Activated naive CD8-positive, alpha-beta T cell treated with anti-CD3 and anti-CD28 coated beads, Interleukin-2, amount 50 U/mL, for 16 hours (primary cell): ENCODE results near the gene SCGB3A2.

Experiments used
- DNase-seq: peaks from one replicate; pipeline ENCODE4 v3.0.0-alpha.2; 2020; ENCODE audit warnings: low read depth, low spot score

The SCGB3A2 gene, protein sequence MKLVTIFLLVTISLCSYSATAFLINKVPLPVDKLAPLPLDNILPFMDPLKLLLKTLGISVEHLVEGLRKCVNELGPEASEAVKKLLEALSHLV

DNA sequence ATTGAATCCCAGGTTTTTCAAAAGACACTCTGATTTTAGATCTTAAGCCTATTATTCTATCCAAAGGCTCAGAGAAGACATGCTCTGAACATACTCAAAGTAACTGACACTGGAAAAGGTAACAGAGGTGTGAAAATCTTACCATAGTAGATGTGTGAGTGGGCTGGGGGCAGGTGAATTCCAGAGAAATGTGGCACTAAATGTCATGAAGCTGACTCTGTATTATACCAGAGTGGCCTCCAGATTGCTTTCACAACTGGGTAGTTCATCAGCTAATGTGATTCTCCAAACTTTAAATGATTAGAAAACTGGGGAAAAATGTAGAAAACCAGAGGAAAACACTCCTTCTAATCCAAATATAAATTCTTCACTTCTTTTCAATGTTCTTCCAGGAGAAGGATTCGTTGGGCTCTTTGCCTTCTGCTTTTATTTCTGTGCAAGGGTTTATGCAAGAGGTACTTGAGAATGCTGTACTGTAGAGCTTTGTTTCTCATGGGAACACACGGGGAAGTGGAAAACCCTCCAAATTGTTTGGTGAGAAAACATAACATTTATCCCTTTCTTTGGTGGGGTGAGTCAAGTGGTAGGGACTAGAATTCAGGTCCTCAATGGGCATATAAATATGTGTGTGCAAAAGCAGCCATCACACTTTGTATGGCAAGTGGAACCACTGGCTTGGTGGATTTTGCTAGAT is at the start of gene SCGB3A2:
Gene SCGB3A2, plus strand, starts transcription at position 646 of the 694 bp plus-strand sequence. CDS start 93 bp downstream, outside the sequence.
- DNase-seq: no peak

DNA sequence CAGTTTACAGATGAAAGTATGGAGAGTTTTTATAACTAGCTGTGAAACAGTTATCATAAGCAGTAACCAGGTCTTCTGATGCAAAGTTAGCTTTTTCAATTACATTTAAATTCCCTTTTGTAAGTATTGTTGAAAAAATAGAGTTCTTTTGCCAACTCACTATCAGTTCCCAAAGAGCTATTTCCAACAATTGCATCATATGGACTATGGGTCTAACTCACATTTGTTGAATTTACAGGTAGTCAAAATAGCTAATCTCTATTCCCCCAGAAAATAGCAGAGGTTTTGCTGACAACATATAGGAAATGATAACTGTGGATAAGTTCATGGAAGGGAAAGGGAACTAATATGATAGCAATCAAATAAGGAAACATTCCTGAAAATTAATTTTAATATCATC is 48.5 kb upstream of the SCGB3A2 start:
- no peak for DNase-seq

DNA sequence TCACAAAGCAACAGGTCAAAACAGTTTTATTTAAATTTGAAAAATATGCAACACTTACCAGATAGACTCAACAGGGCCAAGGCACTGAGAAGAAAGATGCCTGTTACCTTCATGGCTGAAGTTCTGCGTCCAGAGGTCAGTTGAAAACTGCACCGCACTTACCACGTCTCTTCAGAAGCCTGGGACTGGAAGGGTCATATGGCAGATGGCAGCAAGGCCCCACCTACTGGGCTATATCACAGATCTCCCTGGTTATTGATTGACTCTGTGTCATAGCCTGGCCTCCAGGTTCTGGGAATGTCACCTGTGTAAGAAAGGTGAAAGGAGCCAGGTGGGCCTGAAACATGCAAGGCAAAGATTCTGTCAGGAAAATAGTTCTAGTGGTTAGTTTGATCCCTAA is 47.0 kb upstream of the SCGB3A2 start, which contains the start of gene SPINK1:
Gene SPINK1, minus strand, starts transcription at position 207 of the 400 bp plus-strand sequence. Its CDS starts 94 bp downstream, at position 113.
- DNase-seq: no peak

DNA sequence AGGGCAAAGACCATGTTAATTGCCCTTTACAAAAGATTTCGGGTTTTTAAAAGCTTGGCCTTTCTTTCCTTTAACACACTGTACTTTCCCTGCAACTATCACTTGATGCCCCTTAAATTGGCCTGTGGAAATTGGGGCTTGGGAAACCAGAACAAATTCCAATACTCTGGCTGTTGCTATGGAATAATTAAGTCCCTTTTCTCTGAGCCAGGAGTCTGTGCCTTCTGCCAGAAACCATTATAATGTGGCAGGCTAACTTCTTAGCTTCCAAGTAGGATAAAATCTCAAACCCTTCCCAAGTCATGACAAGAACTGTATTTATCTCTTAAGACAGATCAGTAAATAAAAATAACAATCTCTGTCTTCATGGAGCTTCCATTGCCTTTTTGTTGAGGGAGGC is 46.0 kb upstream of the SCGB3A2 start:
- DNase-seq: no peak

DNA sequence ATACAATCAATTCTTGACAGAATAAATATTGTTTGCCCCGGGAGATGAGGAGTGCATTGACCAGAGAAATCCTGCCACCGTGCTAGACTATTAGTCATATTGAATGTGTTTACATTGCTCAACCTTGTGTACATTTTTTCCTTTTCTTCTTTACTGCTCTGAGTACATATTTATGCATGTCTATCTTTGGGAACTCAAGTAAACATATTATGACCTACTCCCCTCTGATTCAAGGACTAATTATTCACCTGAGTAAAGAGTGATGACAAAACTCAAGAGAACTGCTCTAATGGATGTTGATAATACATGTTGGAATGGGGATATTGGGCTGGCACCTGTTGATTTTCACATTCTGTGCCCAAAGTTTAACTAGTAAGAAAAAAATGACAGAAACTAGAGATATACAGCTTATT is 43.1 kb upstream of the SCGB3A2 start:
- DNase-seq: no peak

DNA sequence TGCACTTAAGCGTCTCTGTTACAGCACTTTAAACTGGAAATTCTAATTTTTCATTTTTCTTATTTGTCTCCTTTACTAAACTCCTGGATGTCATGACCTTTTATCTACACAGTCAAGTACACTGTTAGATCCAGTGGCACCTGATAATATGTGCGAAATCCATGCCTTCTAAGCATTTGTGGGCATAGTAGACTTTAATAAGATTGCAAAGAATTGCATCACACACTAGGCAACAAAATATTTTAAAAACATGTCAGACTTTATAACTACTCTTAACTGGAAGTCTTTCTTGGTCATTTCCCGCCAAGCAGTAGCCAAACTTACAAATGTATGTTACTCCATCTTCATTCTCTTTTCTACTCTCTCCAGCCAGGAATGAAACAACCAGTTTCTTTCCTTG is 42.1 kb upstream of the SCGB3A2 start:
- no peak for DNase-seq

DNA sequence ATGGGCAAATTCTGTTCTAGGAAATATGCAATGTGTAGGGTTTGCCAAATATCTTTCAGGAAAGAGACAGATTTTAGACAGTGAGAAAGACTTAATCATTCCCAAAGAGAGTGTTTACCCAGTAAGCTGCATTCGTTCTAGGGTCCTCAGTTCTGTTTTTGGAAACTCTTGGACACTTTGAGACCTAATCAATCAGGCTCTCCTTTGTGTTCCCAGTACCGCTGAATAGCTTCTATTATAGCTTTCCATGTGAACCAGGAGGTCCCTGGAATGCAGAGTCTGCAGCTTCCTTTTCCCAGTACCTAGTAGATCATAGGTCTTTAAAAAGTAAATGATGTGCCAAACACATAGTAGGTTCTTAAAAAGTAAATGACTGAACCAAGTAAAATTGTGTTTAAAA is 35.6 kb upstream of the SCGB3A2 start:
- DNase-seq: no peak

DNA sequence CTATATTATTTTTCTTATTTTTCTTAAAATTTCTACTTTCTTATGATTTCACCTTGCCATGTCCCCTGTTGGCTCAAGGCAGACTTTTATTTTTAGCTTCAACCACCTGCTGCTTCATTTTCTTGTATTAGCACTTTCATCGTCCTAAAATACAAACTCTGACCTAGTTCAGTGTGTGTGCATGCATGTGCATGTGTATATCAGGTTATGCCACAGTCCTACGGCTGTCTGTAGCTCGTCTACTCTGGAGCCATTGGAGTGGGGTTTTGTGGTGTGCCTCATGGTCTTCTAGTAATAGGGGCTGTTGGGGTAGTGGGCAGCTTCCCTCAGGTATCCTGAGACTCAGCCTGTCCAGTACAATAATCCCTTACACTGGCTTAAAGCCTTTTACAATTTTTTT is 33.7 kb upstream of the SCGB3A2 start:
- DNase-seq: no peak

DNA sequence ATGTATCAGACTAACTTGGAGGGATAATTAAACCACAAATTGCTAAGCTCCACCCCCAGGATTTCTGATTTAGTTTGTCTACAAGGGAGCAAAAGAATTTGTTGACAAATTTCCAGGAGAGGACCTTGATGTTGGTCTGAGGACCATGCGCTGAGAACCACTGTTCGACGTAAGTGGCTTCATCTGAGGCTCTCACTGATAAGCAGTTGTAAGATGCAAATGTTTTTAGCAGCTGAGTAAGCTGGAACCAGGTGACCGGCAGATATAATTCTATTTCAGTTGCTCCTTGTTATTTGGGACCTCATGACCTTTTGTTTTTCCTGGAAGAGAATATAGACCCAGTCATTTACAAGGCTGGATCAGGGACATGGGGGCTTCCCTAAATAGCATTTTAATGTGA is 32.9 kb upstream of the SCGB3A2 start:
- DNase-seq: no peak

DNA sequence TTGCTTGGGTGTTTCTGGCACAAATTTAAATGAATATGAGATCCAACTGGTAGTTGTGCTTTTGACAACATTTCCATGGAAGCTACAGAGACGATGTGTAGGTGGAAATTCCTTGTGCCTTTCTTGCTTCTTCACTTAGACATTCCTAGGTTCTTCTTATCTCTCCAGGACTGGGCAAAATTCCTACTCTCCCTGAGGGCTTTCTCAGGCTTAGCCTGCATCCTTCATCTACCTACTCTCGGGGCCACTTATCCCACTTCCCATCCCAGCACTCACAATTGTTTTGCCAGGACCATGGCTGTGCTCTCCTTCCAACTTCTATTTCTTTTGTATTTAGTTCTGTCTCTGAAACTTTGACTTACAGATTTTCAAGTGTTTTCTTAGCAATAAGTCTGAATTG is 29.3 kb upstream of the SCGB3A2 start:
- DNase-seq: no peak

DNA sequence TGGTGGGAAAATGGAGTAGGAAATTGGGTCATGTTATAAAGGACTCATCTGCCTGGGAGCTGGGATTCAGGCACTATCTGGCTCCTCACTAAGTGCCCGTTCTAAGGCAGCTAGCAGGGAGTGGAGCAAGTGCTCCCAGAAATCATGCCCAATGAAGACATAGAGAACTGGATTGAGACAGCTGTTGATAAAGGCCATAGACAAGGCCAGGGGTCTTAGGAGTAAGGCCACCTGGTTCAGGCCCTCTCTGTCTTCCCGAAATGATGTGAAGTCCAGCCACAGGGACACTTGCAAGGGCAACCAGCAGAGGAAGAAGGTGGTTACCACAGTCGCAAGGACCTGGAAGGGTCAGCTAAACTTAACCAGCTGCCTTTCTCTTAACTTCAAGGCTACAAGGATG is 26.9 kb upstream of the SCGB3A2 start:
- DNase-seq: no peak

DNA sequence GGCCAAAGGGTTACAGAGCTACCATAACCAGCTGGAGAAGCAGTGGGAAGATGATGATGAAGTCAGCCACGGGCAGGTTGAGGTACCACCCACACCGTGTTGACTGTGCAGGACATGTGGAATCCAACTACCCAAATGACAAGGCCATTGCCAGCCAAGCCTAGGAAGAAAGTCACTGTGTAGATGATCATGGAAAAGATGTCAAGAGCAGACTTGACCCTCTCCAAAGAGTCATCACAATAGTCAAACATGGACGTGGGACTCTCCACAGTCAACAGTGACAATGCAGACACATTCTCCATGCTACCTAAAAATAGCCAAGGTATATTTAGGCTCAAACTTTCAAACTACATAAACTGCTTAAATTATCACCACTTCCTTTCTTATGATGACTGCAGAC is 26.1 kb upstream of the SCGB3A2 start:
- DNase-seq: no peak

DNA sequence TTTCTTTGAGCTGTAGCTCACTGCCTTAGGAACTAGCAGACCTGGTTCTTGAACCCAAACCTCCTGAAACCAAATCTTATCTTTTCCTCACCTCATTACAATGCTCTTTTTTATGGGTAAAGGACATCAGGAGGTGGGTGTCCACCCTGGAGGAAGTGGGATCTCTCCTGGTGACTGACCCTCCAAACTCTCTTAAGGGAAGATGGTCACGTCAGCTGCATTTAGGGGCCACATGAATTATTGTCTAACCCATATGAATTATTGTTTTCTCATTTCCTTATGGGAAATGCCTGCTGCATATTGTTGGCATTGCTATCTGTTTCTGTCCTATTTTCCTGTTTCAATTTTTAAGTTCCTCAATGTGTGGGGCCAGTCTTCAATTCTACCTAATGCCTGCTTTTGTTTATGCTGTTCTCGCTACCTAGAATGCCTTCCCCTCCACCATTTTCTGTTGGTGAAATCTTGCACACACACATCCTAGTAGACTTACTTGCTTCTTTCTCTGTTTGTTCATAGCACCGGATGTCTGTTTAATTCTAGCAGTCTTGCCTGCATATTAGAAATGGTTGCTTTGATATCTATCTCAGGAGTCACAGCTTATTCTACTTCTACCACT is 25.0 kb upstream of the SCGB3A2 start:
- DNase-seq: no peak

DNA sequence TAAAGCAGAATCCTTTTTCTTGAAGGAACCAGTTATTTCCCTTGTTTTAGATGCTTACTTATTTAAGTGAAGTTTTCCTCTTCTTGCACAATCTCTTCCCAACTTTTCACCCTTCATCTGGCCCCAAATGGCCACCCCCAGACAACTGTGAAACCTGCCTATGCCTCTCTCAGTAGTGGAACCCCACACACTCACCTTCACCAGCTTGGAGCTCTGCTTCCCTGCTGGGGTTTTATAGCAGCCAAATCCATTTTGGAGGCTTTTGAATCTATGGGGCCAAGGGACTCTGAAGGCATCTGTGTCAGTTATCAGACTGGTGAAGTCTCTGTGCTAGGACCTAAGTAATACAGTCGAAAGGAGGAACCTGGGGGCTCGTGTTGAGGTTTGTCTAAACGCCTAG is 24.2 kb upstream of the SCGB3A2 start:
- DNase-seq: no peak

DNA sequence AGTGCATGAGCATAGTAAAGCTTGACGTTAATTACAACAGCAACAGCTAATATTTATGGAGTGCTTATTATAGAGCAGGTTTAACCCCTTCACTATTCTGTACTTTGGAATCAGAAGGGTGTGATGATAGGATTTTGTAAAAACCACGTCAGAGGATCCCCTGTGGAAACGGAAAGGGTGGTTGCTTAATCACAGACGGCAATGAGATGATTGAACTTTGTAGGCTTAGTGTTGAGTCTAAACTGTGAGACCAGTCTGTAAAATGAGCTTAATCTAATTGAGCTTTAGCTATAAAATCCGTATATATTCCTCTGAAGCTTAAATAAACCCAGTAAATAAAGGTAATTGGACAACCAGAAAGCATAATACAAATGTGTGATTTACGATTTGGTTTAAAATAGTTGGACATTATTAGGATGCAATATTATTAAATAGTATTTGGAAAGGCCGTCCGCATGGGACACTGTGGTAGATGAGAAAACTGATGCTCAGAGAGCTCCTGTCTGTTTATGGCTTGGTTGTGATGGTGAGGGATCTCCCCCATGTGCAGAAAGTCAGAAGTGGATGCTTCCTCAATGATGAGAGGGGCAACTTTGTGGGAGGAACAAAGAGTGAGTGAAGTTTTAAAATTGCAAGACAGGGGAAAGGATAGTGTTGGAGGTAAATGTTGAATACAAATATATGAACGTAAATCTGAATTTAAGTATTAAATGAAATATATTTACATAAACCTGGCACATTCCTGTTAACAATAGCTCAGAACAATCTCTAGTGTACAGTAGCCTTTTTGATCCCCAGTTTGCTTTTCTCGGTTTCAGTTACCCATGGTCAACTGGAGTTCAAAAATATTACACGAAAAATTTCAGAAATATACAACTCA is 23.4 kb upstream of the SCGB3A2 start:
- DNase-seq: no peak

DNA sequence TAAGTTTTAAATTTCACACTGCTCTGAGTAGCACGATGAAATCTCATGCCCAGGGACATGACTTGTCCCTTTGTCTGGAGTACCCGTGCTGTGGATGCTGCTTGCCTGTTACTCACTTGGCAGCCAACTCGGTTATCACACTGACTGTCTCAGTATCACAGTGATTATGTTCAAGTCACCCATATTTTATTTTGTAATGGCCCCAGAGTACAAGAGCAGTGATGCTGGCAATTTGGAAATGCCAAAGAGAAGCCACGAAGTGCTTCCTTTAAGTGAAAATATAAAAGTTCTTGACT is 22.8 kb upstream of the SCGB3A2 start:
- no peak for DNase-seq

DNA sequence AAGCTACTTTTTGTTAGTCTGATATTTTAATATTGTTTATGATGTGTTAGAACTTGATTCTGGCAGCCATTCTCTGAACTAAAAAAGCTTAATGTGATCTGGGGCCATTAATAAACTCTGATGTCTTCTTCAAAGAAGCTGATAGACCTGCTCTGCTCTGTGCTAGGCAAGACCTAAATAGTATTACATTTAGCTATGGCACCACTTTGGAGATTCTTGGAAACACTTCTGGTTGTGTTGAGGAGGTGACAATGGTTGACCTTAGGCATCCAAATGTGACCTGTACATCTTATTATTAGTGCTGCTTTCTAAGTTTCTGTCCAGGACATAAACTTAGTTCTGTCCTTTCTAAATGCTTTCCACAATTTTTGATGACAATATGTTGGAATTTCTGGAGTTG is 21.7 kb upstream of the SCGB3A2 start:
- no peak for DNase-seq

DNA sequence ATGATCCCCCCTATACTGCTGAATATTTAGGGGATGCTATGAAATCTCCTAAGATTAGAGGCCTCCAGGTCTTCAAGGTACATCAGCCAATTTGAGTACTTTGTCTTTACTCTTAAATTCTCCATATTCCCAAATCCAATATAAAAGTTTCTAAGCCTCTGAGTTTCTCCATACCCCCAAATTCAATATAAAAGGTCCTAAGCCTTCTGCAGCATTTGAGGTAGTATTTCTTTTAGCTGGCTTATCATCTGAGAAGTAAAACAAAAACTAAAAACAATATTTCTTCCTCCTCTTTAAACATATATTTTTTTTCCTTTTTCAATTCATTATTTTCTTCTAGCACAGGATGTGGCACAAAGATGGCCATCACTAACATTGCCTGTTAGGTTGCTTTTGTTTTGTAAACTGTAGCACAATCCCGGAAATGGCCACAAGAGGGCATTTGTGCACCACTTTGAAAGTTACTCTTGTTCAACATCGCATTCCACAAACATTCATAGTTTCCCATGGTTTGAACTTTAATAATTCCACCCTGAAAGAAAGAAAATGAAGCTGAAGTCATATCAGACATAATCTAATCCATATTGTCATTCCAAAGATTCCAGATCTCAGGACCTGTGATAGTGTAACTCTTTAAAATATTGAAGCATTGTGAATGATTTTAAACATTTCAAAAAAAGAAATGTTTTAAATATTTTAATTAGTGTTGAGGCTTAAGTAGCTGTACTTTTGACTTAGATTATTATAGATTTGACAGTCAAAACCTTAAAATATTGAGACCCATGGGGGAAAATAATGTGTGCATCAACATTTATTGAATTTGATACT is 21.0 kb upstream of the SCGB3A2 start:
- DNase-seq: no peak

DNA sequence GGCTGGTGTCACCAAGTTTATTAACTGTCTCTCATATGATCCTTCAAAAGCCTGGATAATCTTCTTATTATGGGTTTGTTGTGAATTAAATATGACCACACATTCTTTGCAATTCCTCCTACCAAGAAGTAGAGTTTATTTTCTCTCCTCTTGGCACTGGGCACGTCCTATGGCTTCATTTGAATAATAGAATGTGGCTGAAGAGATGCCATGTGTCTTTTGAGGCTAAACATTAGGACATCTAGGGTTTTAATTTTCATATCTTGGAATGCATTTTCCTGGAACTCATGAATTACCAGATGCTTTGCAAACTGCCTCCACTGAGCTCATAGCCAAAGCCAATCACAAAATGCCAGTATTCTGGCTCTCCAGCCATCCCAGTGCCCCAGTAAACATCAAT is 19.9 kb upstream of the SCGB3A2 start:
- DNase-seq: no peak

DNA sequence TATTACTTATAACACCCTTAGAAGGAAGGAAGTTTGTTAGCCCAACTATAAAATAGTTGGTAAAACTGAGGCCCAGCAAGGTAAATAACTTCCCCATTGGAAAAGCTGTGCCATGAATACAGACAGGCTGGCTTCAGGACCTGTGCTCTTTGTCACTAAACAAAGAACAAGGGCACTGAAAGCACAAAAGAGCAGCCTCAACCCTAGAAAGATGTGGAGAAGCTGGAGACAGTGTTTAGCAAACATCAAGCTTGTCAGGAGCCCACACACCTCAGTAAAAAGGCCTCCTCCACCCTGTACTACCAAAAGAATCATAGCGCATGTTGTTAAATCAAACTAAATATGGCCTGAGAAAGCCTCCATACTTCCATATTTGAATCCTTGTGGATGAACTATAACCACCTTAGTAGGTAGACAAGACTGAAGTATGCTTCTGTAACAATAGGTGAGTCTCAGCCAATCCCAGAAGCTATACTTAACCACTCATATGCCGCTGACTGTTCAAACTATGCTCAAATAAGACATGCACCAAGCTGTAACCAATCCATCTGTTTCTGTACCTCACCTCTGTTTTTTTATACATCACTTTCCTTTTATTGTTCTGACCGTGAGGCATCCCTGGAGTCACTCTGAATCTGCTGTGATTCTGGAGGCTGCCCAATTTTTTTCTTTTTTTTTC is 18.4 kb upstream of the SCGB3A2 start:
- DNase-seq: no peak

DNA sequence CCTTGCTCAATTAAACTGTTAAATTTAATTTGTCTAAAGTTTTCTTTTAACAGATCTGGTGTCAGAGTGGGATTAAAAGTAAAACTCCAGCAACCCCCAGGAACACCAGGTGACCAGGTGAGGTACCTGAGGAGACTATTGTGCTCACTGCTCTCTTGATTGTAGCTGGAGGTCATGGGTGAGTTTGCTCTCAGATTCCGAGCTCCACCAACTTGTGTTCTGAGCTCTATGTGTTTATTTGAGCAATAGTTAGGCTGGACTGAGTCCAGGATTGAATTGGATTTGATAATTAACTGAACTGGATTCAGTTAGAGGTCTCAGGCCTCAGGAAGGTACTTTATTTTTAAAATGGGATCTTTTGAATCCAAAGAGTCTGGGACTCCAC is 17.9 kb upstream of the SCGB3A2 start:
- no peak for DNase-seq
